ENCODE data around the gene MAGED2. TPM values are rescaled to one million over a fixed set of nuclear protein-coding genes. Genes with fewer than 3 reads are reported as not detected.

MAGED2 gene
- total and polyA plus RNA-seq, 9 donors, result 190 to 302 (median 250) TPM

GRCh38 chrX:54817220-54817820, 9.8 kb downstream of the MAGED2 start:
- Histone ChIP-seq H3K36me3 (no peaks in the 10 kb centered on the region), H3K4me3 (no peak overlapping the region), H3K9me3 (no peaks in the 10 kb centered on the region), H3K27me3 (no peaks in the 10 kb centered on the region), H3K4me1 (ENCODE audit: insufficient read depth) (no peaks in the 10 kb centered on the region), H3K27ac (no peak overlapping the region)
- intact Hi-C loops (cut with DNase I), result no loop called here
- 51 to 59% (median 55%) methylated on average over 7 of the region's 7 CpGs for WGBS, 3 donors
- no peak for DNase-seq
- TF ChIP-seq CTCF (IDR thresholded peaks at IDR 0.05) (no peak), POLR2A (IDR thresholded peaks at IDR 0.05) (no peak), EP300 (IDR thresholded peaks at IDR 0.05) (no peak)

- no peak overlapping the region for H3K27ac ChIP-seq
- 15 to 30% (median 21%) methylated on average over 5 of the region's 5 CpGs for WGBS, 3 donors
- intact Hi-C loops (cut with DNase I), result no loop called here
- DNase-seq, result no peak
- no peaks in the 10 kb centered on the region for H3K27me3 ChIP-seq
- H3K9me3 ChIP-seq, result no peaks in the 10 kb centered on the region
- H3K36me3 ChIP-seq, result no peaks in the 10 kb centered on the region
- no peak overlapping the region for H3K4me3 ChIP-seq
- no peaks in the 10 kb centered on the region for H3K4me1 ChIP-seq (ENCODE audit: insufficient read depth)
- TF ChIP-seq CTCF (IDR thresholded peaks at IDR 0.05) (no peak), EP300 (IDR thresholded peaks at IDR 0.05) (no peak), POLR2A (IDR thresholded peaks at IDR 0.05) (no peak)
These were observed 10.7 kb downstream of the MAGED2 start for GRCh38 chrX:54818221-54818620.

- H3K4me3 ChIP-seq, result no peak overlapping the region
- H3K27me3 ChIP-seq, result no peaks in the 10 kb centered on the region
- intact Hi-C loops (cut with DNase I), result no loop called here
- TF ChIP-seq POLR2A (IDR thresholded peaks at IDR 0.05) (no peak), EP300 (IDR thresholded peaks at IDR 0.05) (no peak), CTCF (IDR thresholded peaks at IDR 0.05) (no peak)
- WGBS, 3 donors, result 56 to 73% (median 71%) methylated on average over 8 of the region's 8 CpGs
- no peak overlapping the region for H3K27ac ChIP-seq
- DNase-seq, result no peak
- H3K4me1 ChIP-seq (ENCODE audit: insufficient read depth), result no peaks in the 10 kb centered on the region
- H3K36me3 ChIP-seq, result no peaks in the 10 kb centered on the region
- no peaks in the 10 kb centered on the region for H3K9me3 ChIP-seq
These were observed 11.7 kb downstream of the MAGED2 start for GRCh38 chrX:54819201-54819600.

GRCh38 chrX:54820737-54821136, 13.2 kb downstream of the MAGED2 start:
- Histone ChIP-seq H3K27ac (no peak overlapping the region), H3K4me1 (ENCODE audit: insufficient read depth) (no peaks in the 10 kb centered on the region), H3K9me3 (no peaks in the 10 kb centered on the region), H3K36me3 (no peaks in the 10 kb centered on the region), H3K27me3 (no peaks in the 10 kb centered on the region), H3K4me3 (no peak overlapping the region)
- TF ChIP-seq POLR2A (IDR thresholded peaks at IDR 0.05) (no peak), CTCF (IDR thresholded peaks at IDR 0.05) (no peak)
- intact Hi-C loops (cut with DNase I), result no loop called here
- 55 to 71% (median 58%) methylated on average over 7 of the region's 7 CpGs for WGBS, 3 donors
- no peak for DNase-seq
